ENCODE data around the gene PRR14L. TPM values are rescaled to one million over a fixed set of nuclear protein-coding genes. Genes with fewer than 3 reads are reported as not detected.

The PRR14L gene
- total and polyA plus RNA-seq, 2 donors (not counting 3 experiments of a cell fraction or from before 2014, with no cell fraction given), result 13.1 to 53.8 TPM

DNA sequence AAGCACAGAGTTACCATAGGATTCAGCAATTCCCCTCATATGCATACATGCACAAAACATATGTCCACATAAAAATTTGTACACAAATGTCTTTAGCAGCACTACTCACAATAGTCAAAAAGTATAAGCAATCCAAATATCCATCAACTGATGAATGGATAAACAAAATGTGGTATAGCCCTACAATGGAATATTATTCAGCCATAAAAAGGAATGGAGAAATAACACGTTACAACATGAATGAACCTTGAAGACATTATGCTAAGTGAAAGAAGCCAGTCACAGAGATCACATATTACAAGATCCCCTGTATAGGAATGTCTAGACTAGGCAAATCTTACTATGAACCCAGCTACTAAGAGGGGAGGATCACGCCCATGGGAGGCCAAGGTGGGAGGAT, 7.2 kb downstream of the PRR14L start:
- DNase-seq (ENCODE audit: low read depth, low spot score), result no peak
- peaks cover 75% of the 10 kb centered on the region for H3K79me2 ChIP-seq (ENCODE audit: control insufficient read depth, insufficient read depth, low read length)

More for the DNA sequence above, 7.2 kb downstream of the PRR14L start:
- Histone ChIP-seq H3K36me3 (ENCODE audit: control insufficient read depth in 2 of 2, extremely low read depth in 1 of 2, insufficient read depth in 2 of 2, low read length in 2 of 2) (peaks cover 5 to 9% of the 10 kb centered on the region in 2 experiments), H3K27ac (ENCODE audit: insufficient read depth, low read depth, low read length) (no peak overlapping the region), H3K9me1 (replicated peaks; ENCODE audit: control insufficient read depth, extremely low read depth, insufficient read depth, low read length) (no peaks in the 10 kb centered on the region), H2AFZ (ENCODE audit: low read depth, low read length) (no peak overlapping the region), H4K20me1 (replicated peaks; ENCODE audit: control insufficient read depth, extremely low read depth, insufficient read depth, low read length) (no peaks in the 10 kb centered on the region), H3K9me3 (replicated peaks; ENCODE audit: control insufficient read depth, insufficient read depth, low read length) (no peaks in the 10 kb centered on the region), H3K9ac (replicated peaks; ENCODE audit: extremely low read depth, insufficient read depth, low read length) (no peak overlapping the region), H3K4me1 (ENCODE audit: control insufficient read depth, extremely low read depth, insufficient read depth, low read length) (no peaks in the 10 kb centered on the region), H3K27me3 (ENCODE audit: control insufficient read depth in 2 of 2, insufficient read depth in 2 of 2, low read length in 2 of 2) (no peaks in the 10 kb centered on the region), H3K4me2 (ENCODE audit: insufficient read depth, low read length) (no peak overlapping the region), H3K4me3 (replicated peaks in 1 of 3; ENCODE audit: insufficient read depth in 1 of 3, low read depth in 1 of 3, low read length in 3 of 3) (no peak overlapping the region)
- ChIA-PET POLR2A (no interaction called here), CTCF (no interaction called here)
- dilution Hi-C loops (cut with MboI; ENCODE audit: extremely low pct_ligation_motif_present, low sequenced_read_pairs), result no loop called here
- no peak for FAIRE-seq
- no TSS peak for BruUV-seq (replicated peaks)
- no peak for TF ChIP-seq JUN (IDR thresholded peaks at IDR 0.05; ENCODE audit: borderline replicate concordance, insufficient read depth, insufficient read length, low read depth)
- TF ChIP-seq POLR2AphosphoS5 (IDR thresholded peaks at IDR 0.05; ENCODE audit: insufficient read depth, low read depth, low read length), result no peak
- no peak for TF ChIP-seq GATA2 (IDR thresholded peaks at IDR 0.05; ENCODE audit: insufficient read depth, insufficient read length, low read depth, low read length)
- TF ChIP-seq POLR2A (IDR thresholded peaks at IDR 0.05; ENCODE audit: low read depth, low read length), result no peak
- TF ChIP-seq, protein P1, sequence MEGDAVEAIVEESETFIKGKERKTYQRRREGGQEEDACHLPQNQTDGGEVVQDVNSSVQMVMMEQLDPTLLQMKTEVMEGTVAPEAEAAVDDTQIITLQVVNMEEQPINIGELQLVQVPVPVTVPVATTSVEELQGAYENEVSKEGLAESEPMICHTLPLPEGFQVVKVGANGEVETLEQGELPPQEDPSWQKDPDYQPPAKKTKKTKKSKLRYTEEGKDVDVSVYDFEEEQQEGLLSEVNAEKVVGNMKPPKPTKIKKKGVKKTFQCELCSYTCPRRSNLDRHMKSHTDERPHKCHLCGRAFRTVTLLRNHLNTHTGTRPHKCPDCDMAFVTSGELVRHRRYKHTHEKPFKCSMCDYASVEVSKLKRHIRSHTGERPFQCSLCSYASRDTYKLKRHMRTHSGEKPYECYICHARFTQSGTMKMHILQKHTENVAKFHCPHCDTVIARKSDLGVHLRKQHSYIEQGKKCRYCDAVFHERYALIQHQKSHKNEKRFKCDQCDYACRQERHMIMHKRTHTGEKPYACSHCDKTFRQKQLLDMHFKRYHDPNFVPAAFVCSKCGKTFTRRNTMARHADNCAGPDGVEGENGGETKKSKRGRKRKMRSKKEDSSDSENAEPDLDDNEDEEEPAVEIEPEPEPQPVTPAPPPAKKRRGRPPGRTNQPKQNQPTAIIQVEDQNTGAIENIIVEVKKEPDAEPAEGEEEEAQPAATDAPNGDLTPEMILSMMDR (IDR thresholded peaks at IDR 0.05; ENCODE audit: extremely low read depth in 1 of 2, insufficient read depth in 1 of 2, low read depth in 1 of 2, low read length in 2 of 2), result no peak
- TF ChIP-seq EZH2 (IDR thresholded peaks at IDR 0.05; ENCODE audit: borderline replicate concordance, low read depth, low read length, severe bottlenecking), result no peak
- no peak for TF ChIP-seq FOS (IDR thresholded peaks at IDR 0.05; ENCODE audit: borderline replicate concordance, insufficient read depth, low read length)
- TF ChIP-seq MYC (IDR thresholded peaks at IDR 0.05; ENCODE audit: low read depth, low read length), result no peak
- TF ChIP-seq MAX (IDR thresholded peaks at IDR 0.05; ENCODE audit: insufficient read depth, insufficient read length), result no peak
- intact Hi-C loops (cut with micrococcal nuclease), result no loop called here

Data from endothelial cell of umbilical vein (primary cell).